H1 (cell line): ENCODE results near the gene DENND1A.

Source experiments
- ATF3 ChIP-seq: IDR thresholded peaks from 2 replicates; pipeline ENCODE4 v1.6.1; 2011; ENCODE audit warnings: low read depth, mild to moderate bottlenecking, low read length; ENCODE audit not compliant: insufficient read depth
- BRCA1 ChIP-seq: IDR thresholded peaks from 2 replicates; pipeline ENCODE4 v1.6.1; 2012; ENCODE audit warnings: low read depth, low read length, improper control_type of control experiment
- CBX8 ChIP-seq: fragments of 300-800, 300-1000 bp; sonication (generic); IDR thresholded peaks from 2 replicates; pipeline ENCODE4 v1.7.1; 2016; ENCODE audit warnings: low read depth, low read length, borderline replicate concordance
- CTCF ChIP-seq, 3 experiments: IDR thresholded peaks; 1 replicate in 2 of 3; 2 replicates in 1 of 3; pipeline versions ENCODE4 v1.5.1 to v1.6.1; 2011; ENCODE audit warnings: low read length in 3 of 3, mild to moderate bottlenecking in 3 of 3, inconsistent platforms in 2 of 3, low read depth in 1 of 3, moderate library complexity in 1 of 3; ENCODE audit not compliant: insufficient read depth in 1 of 3; ENCODE audit errors: control extremely low read depth in 1 of 3
- EZH2 ChIP-seq: fragments of 200-600 bp; sonication (generic); IDR thresholded peaks from 2 replicates; pipeline ENCODE4 v1.7.1; 2012; ENCODE audit warnings: low read depth, mild to moderate bottlenecking, moderate library complexity, low read length, inconsistent platforms; ENCODE audit not compliant: severe bottlenecking
- MAX ChIP-seq: IDR thresholded peaks from 2 replicates; pipeline ENCODE4 v1.6.1; 2012; ENCODE audit warnings: inconsistent platforms
- NANOG ChIP-seq: IDR thresholded peaks from 2 replicates; pipeline ENCODE4 v1.6.1; 2011; ENCODE audit warnings: low read length, low read depth, mild to moderate bottlenecking, inconsistent platforms; ENCODE audit not compliant: insufficient read depth, poor library complexity, severe bottlenecking
- PHF8 ChIP-seq: fragments of 200-600 bp; sonication (generic); conservative IDR thresholded peaks from 2 replicates; pipeline ENCODE4 v1.7.1; 2012; ENCODE audit warnings: low read depth, mild to moderate bottlenecking, inconsistent platforms, low read length, moderate library complexity
- POLR2A ChIP-seq, 2 experiments: IDR thresholded peaks; 1 replicate in 1 of 2; 2 replicates in 1 of 2; pipeline ENCODE4 v1.6.1; 2011; ENCODE audit warnings: low read depth in 2 of 2, low read length in 2 of 2, mild to moderate bottlenecking in 2 of 2; ENCODE audit errors: control extremely low read depth in 1 of 2
- RXRA ChIP-seq: IDR thresholded peaks from 2 replicates; pipeline ENCODE4 v1.6.1; 2011; ENCODE audit warnings: low read depth, mild to moderate bottlenecking, low read length, moderate library complexity; ENCODE audit not compliant: insufficient read depth
- SIN3A ChIP-seq, 2 experiments: IDR thresholded peaks in 1 of 2; conservative IDR thresholded peaks in 1 of 2; 2 replicates each; pipeline ENCODE4 v1.6.1; 2011 to 2012; ENCODE audit warnings: low read length in 2 of 2, improper control_type of control experiment in 1 of 2, low read depth in 1 of 2, mild to moderate bottlenecking in 1 of 2
- TCF12 ChIP-seq: IDR thresholded peaks from 2 replicates; pipeline ENCODE4 v1.6.1; 2011; ENCODE audit warnings: low read depth, mild to moderate bottlenecking, low read length
- YY1 ChIP-seq: IDR thresholded peaks from 2 replicates; pipeline ENCODE4 v1.6.1; 2011; ENCODE audit warnings: low read depth, mild to moderate bottlenecking, low read length

GRCh38 chr9:123871781-123872180 lies 58.1 kb downstream of the DENND1A start:
- TF ChIP-seq RXRA (no peak), YY1 (no peak), POLR2A (IDR thresholded peaks at IDR 0.05; ENCODE audit: control extremely low read depth in 1 of 2, low read depth in 2 of 2, low read length in 2 of 2) (no peak), CTCF (IDR thresholded peaks at IDR 0.05; ENCODE audit: control extremely low read depth in 1 of 3, insufficient read depth in 1 of 3, low read depth in 1 of 3, low read length in 3 of 3) (no peak), TCF12 (no peak), SIN3A (conservative IDR thresholded peaks at IDR 0.05 in 1 of 2, IDR thresholded peaks at IDR 0.05 in 1 of 2; ENCODE audit: low read depth in 1 of 2, low read length in 2 of 2) (no peak), BRCA1 (no peak), NANOG (no peak), EZH2 (no peak), MAX (no peak), ATF3 (no peak), PHF8 (no peak), CBX8 (no peak)
